ENCODE data around the gene PTCD2.

PTCD2 gene

GRCh38 chr5:72319976-72320752 lies at the start of gene PTCD2, which contains the start of gene MRPS27:
PTCD2 (plus strand) TSS chr5:72320373; CDS start chr5:72320383, 10 bp downstream.
MRPS27 (minus strand) TSS chr5:72320240; CDS start chr5:72320221, 19 bp downstream.
- peak; percentile 99 for DNase-seq (ENCODE audit: low read depth)
- H3K4me3 ChIP-seq (ENCODE audit: low read length): peak within 1 kb of the TSS; percentile 98
- peak; percentile 27 for TF ChIP-seq CTCF (conservative IDR thresholded peaks at IDR 0.05; ENCODE audit: low read length)

- no peak for DNase-seq (ENCODE audit: low read depth)
- TF ChIP-seq CTCF (conservative IDR thresholded peaks at IDR 0.05; ENCODE audit: low read length): no peak
- no peak overlapping the region for H3K4me3 ChIP-seq (ENCODE audit: low read length)
Observed at GRCh38 chr5:72271702-72272101, 48.5 kb upstream of the PTCD2 start.

DNA sequence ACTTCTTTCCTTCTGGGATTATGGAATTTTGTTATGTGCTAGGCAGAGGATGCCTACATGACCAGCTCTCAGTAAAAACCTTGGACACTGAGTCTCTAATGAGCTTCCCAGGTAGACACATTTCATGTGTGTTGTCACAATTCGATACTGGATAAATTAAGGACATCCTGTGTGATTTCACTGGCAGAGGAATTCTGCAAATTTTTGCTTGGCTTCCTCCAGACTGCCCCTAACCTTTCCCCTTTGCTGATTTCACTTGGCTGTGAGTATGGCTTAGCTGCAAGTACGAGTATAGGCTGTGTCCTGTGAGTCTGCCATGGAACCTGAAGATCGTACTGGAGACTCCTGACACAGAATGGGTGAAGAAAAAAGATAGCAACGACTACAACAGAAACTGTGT lies 47.8 kb upstream of the PTCD2 start:
- DNase-seq (ENCODE audit: low read depth): no peak
- no peak for TF ChIP-seq CTCF (conservative IDR thresholded peaks at IDR 0.05; ENCODE audit: low read length)
- no peak overlapping the region for H3K4me3 ChIP-seq (ENCODE audit: low read length)

GRCh38 chr5:72273547-72273946 lies 46.6 kb upstream of the PTCD2 start:
- DNase-seq (ENCODE audit: low read depth): no peak
- no peak overlapping the region for H3K4me3 ChIP-seq (ENCODE audit: low read length)
- no peak for TF ChIP-seq CTCF (conservative IDR thresholded peaks at IDR 0.05; ENCODE audit: low read length)

DNA sequence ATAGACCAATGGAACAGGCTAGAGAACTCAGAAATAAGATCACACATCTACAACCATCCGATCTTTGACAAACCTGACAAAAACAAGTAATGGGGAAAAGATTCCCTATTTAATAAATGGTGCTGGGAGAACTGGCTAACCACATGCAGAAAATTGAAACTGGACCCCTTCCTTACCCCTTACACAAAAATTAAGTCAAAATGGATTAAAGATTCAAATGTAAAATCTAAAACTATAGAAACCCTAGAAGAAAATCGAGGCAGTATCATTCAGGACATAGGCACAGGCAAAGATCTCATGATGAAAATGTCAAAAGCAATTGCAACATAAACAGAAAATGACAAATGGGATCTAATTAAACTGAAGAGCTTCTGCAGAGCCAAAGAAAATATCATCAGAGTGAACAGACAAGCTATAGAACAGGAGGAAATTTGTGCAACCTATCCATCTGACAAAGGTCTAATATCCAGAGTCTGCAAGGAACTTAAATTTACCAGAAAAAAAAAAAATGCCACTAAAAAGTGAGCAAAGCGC lies 43.9 kb upstream of the PTCD2 start:
- DNase-seq (ENCODE audit: low read depth): no peak
- TF ChIP-seq CTCF (conservative IDR thresholded peaks at IDR 0.05; ENCODE audit: low read length): no peak
- H3K4me3 ChIP-seq (ENCODE audit: low read length): no peak overlapping the region

GRCh38 chr5:72280581-72281069 lies 39.5 kb upstream of the PTCD2 start:
- H3K4me3 ChIP-seq (ENCODE audit: low read length): no peak overlapping the region
- peak; percentile 68 for DNase-seq (ENCODE audit: low read depth)

More at GRCh38 chr5:72280581-72281069, 39.5 kb upstream of the PTCD2 start:
- peak; percentile 86 for TF ChIP-seq CTCF (conservative IDR thresholded peaks at IDR 0.05; ENCODE audit: low read length)

Measured in AG10803 (cell line).